ENCODE measurements around the gene KCNA2. TPM values are rescaled to one million over a fixed set of nuclear protein-coding genes. Genes with fewer than 3 reads are reported as not detected.

KCNA2 gene
- total RNA-seq, 1 donor from 2014 or later: 0.04 TPM

DNA sequence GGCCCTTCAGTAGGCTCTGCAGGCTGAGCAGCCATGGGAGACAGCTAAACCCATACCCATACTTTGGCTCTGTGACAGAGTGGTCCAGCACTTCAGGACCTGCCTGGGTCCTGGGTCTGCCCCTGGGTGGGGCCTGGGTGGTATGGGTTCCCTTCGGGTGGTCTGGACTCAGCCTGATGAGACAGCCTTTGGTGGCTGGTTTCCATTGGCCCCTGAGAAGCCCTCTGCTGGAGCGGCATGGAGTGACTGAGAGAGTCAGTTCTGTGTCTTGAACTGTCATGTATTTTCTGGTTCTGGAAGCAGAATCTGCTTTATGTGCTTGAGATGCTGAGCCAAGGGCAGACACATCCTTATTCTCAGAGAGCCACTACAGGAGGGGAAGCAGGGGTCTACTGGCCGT is 31.3 kb upstream of the KCNA2 start:
- H3K36me3 Mint-ChIP-seq: no peaks in the 10 kb centered on the region
- Histone ChIP-seq H3K4me1 (no peaks in the 10 kb centered on the region), H3K27me3 (no peaks in the 10 kb centered on the region), H3K79me2 (ENCODE audit: low read depth) (no peaks in the 10 kb centered on the region), H3K4me2 (no peak overlapping the region), H3K36me3 (no peaks in the 10 kb centered on the region), H3K4me3 (no peak overlapping the region), H3F3A (ENCODE audit: low read depth) (no peaks in the 10 kb centered on the region), H3K27ac (no peak overlapping the region), H2AFZ (replicated peaks) (no peak overlapping the region), H4K20me1 (ENCODE audit: low read depth) (no peaks in the 10 kb centered on the region), H3K9ac (no peak overlapping the region), H3K9me3 (ENCODE audit: low read depth) (no peaks in the 10 kb centered on the region)
- no peak overlapping the region for H3K27ac Mint-ChIP-seq
- no peaks in the 10 kb centered on the region for H3K4me1 Mint-ChIP-seq
- H3K9me3 Mint-ChIP-seq: no peaks in the 10 kb centered on the region
- no peaks in the 10 kb centered on the region for H3K27me3 Mint-ChIP-seq (ENCODE audit: insufficient read depth, low read depth)
- no peak overlapping the region for H3K4me3 Mint-ChIP-seq
- TF ChIP-seq EZH2phosphoT487 (IDR thresholded peaks at IDR 0.05) (no peak), EZH2 (IDR thresholded peaks at IDR 0.05) (no peak)
- DNase-seq (ENCODE audit: low spot score): no peak

DNA sequence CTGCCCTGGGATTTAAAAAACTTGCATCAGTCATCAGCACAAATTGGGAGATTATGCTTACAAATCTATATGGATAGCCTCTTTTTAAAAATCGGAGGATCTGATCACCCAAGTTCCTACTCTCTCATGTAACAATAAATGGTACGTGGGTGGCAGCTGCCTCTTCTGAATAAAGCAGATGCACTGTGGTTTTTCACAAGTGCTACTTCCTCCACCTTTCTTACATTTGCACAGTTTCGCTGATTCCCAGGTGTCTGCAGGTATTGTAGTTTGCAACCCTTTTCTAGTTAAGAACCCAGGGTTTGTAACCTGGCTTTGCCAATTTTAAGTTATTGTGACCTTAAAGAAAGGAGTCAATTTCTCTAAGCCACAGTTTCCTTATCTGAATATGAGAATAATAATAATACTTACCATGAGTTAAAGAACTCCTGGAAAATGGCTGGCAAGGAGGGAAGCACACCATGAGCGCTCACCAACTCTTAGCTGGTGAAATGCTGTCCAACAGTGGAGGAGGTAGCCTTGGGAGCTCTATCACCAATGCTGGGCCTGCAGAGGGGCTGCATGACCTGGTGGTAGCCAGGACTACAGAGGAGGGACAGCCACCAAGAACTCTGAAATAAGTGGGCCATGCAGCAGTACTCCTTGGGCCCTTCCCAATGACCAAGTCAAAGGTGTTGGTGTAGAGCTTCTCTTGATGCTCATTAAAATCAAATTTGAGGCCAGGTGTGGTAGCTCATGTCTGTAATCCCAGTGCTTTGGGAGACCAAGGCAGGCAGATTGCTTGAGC is 30.2 kb upstream of the KCNA2 start:
- no peaks in the 10 kb centered on the region for H3F3A ChIP-seq (ENCODE audit: low read depth)
- H3K9me3 Mint-ChIP-seq: no peaks in the 10 kb centered on the region
- no peak overlapping the region for H3K27ac ChIP-seq
- no peaks in the 10 kb centered on the region for H3K36me3 ChIP-seq
- no peaks in the 10 kb centered on the region for H3K27me3 Mint-ChIP-seq (ENCODE audit: insufficient read depth, low read depth)
- H2AFZ ChIP-seq (replicated peaks): no peak overlapping the region
- no peaks in the 10 kb centered on the region for H3K4me1 Mint-ChIP-seq
- no peaks in the 10 kb centered on the region for H3K9me3 ChIP-seq (ENCODE audit: low read depth)
- no peak overlapping the region for H3K4me2 ChIP-seq
- DNase-seq (ENCODE audit: low spot score): no peak
- no peaks in the 10 kb centered on the region for H3K79me2 ChIP-seq (ENCODE audit: low read depth)
- no peaks in the 10 kb centered on the region for H4K20me1 ChIP-seq (ENCODE audit: low read depth)
- no peaks in the 10 kb centered on the region for H3K27me3 ChIP-seq
- no peak overlapping the region for H3K27ac Mint-ChIP-seq
- no peak overlapping the region for H3K4me3 ChIP-seq
- no peaks in the 10 kb centered on the region for H3K4me1 ChIP-seq
- no peaks in the 10 kb centered on the region for H3K36me3 Mint-ChIP-seq
- no peak overlapping the region for H3K9ac ChIP-seq
- no peak for TF ChIP-seq EZH2phosphoT487 (IDR thresholded peaks at IDR 0.05)
- no peak for TF ChIP-seq EZH2 (IDR thresholded peaks at IDR 0.05)
- TF ChIP-seq, protein P1, sequence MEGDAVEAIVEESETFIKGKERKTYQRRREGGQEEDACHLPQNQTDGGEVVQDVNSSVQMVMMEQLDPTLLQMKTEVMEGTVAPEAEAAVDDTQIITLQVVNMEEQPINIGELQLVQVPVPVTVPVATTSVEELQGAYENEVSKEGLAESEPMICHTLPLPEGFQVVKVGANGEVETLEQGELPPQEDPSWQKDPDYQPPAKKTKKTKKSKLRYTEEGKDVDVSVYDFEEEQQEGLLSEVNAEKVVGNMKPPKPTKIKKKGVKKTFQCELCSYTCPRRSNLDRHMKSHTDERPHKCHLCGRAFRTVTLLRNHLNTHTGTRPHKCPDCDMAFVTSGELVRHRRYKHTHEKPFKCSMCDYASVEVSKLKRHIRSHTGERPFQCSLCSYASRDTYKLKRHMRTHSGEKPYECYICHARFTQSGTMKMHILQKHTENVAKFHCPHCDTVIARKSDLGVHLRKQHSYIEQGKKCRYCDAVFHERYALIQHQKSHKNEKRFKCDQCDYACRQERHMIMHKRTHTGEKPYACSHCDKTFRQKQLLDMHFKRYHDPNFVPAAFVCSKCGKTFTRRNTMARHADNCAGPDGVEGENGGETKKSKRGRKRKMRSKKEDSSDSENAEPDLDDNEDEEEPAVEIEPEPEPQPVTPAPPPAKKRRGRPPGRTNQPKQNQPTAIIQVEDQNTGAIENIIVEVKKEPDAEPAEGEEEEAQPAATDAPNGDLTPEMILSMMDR (IDR thresholded peaks at IDR 0.05): no peak
- H3K4me3 Mint-ChIP-seq: no peak overlapping the region

DNA sequence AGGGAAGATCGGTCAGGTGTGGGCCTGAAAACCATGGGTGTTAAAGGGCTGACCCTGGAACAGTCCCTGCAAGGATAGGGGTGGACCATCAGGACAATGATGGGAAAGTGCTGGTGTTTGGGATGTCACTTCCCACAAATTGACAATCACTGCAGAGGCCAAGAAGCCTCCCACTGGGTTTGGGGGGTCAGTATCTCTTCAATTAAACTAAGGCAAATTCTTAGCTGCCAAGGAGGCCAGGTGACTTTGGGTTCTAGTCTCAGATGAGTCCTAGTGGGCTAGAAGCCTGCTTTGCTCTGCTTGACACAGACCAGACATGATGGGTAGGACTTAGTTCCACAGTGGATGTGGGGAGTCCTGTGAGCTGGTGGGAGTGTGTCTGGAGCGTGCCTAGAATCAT is 29.3 kb upstream of the KCNA2 start:
- H3K9ac ChIP-seq: no peak overlapping the region
- no peak overlapping the region for H3K27ac ChIP-seq
- no peak overlapping the region for H3K4me3 ChIP-seq
- H3K27me3 Mint-ChIP-seq (ENCODE audit: insufficient read depth, low read depth): no peaks in the 10 kb centered on the region
- H3K36me3 ChIP-seq: no peaks in the 10 kb centered on the region
- no peak overlapping the region for H3K4me3 Mint-ChIP-seq
- H3K27ac Mint-ChIP-seq: no peak overlapping the region
- no peaks in the 10 kb centered on the region for H3K36me3 Mint-ChIP-seq
- TF ChIP-seq, protein P1 (IDR thresholded peaks at IDR 0.05): no peak
- TF ChIP-seq EZH2phosphoT487 (IDR thresholded peaks at IDR 0.05) (no peak), EZH2 (IDR thresholded peaks at IDR 0.05) (no peak)
- no peaks in the 10 kb centered on the region for H3K4me1 ChIP-seq
- no peaks in the 10 kb centered on the region for H3F3A ChIP-seq (ENCODE audit: low read depth)
- H2AFZ ChIP-seq (replicated peaks): no peak overlapping the region
- H3K9me3 ChIP-seq (ENCODE audit: low read depth): no peaks in the 10 kb centered on the region
- no peaks in the 10 kb centered on the region for H3K27me3 ChIP-seq
- H3K79me2 ChIP-seq (ENCODE audit: low read depth): no peaks in the 10 kb centered on the region
- H3K9me3 Mint-ChIP-seq: no peaks in the 10 kb centered on the region
- no peak overlapping the region for H3K4me2 ChIP-seq
- no peaks in the 10 kb centered on the region for H3K4me1 Mint-ChIP-seq
- no peak for DNase-seq (ENCODE audit: low spot score)
- no peaks in the 10 kb centered on the region for H4K20me1 ChIP-seq (ENCODE audit: low read depth)

Data from neural progenitor cell (in vitro differentiated cells).